DMS 273 (cell line): ENCODE data around the gene FIGNL2.

Experiments
- DNase-seq: peaks from one replicate; lab custom pipeline; 2025; ENCODE audit not compliant: unreplicated experiment; lab: John Stamatoyannopoulos, UW

FIGNL2 gene

GRCh38 chr12:51874486-51874885 is 26.0 kb upstream of the FIGNL2 start:
- no peak for DNase-seq

- DNase-seq, result peak; percentile 75
Measured at GRCh38 chr12:51874000-51874399, 25.5 kb upstream of the FIGNL2 start.

- no peak for DNase-seq
Measured at GRCh38 chr12:51873251-51873994, 24.9 kb upstream of the FIGNL2 start.

GRCh38 chr12:51872689-51872981 is 24.1 kb upstream of the FIGNL2 start:
- no peak for DNase-seq

- DNase-seq, result peak; percentile 47
Measured at GRCh38 chr12:51871918-51872688, 23.6 kb upstream of the FIGNL2 start.

- peak; percentile 48 for DNase-seq
Measured at GRCh38 chr12:51871126-51871525, 22.6 kb upstream of the FIGNL2 start.

- no peak for DNase-seq
Measured at GRCh38 chr12:51870504-51870903, 22.0 kb upstream of the FIGNL2 start.

GRCh38 chr12:51869931-51870330 is 21.4 kb upstream of the FIGNL2 start:
- no peak for DNase-seq

GRCh38 chr12:51869496-51869865 is 21.0 kb upstream of the FIGNL2 start:
- peak; percentile 40 for DNase-seq

GRCh38 chr12:51868821-51869495 is 20.4 kb upstream of the FIGNL2 start:
- DNase-seq, result peak; percentile 74

GRCh38 chr12:51867796-51868428 is 19.4 kb upstream of the FIGNL2 start:
- no peak for DNase-seq

- no peak for DNase-seq
Measured at GRCh38 chr12:51867371-51867770, 18.9 kb upstream of the FIGNL2 start.

GRCh38 chr12:51866762-51867161 is 18.2 kb upstream of the FIGNL2 start:
- no peak for DNase-seq

- DNase-seq, result no peak
Measured at GRCh38 chr12:51866324-51866723, 17.8 kb upstream of the FIGNL2 start.

GRCh38 chr12:51865757-51866270 is 17.3 kb upstream of the FIGNL2 start:
- DNase-seq, result no peak

GRCh38 chr12:51864833-51865670 is 16.5 kb upstream of the FIGNL2 start:
- DNase-seq, result peak; percentile 15

GRCh38 chr12:51863933-51864832 is 15.7 kb upstream of the FIGNL2 start:
- DNase-seq, result peak; percentile 85

GRCh38 chr12:51863363-51863932 is 14.9 kb upstream of the FIGNL2 start:
- DNase-seq, result no peak

- DNase-seq, result no peak
Measured at GRCh38 chr12:51862947-51863346, 14.4 kb upstream of the FIGNL2 start.
